D721Med (cell line): ENCODE data around the gene FAM237A.

Experiments
- DNase-seq: peaks from one replicate; pipeline ENCODE4 v3.0.0; 2011; ENCODE audit warnings: low spot score; ENCODE audit not compliant: insufficient read length
- FAIRE-seq: peaks from 2 replicates; lab custom pipeline; 2011; peaks lifted over from hg19 to GRCh38; lab: Jason Lieb, UNC
- TF ChIP-seq, protein P1 (sequence below): IDR thresholded peaks from 2 replicates; pipeline ENCODE4 v1.5.1; 2012; ENCODE audit warnings: mild to moderate bottlenecking, control low read depth; ENCODE audit not compliant: insufficient read depth; ENCODE audit errors: missing control alignments

Gene FAM237A

GRCh38 chr2:206615417-206616089, 26.7 kb upstream of the FAM237A start:
- FAIRE-seq (no peak), DNase-seq (no peak)
- TF ChIP-seq, protein P1, sequence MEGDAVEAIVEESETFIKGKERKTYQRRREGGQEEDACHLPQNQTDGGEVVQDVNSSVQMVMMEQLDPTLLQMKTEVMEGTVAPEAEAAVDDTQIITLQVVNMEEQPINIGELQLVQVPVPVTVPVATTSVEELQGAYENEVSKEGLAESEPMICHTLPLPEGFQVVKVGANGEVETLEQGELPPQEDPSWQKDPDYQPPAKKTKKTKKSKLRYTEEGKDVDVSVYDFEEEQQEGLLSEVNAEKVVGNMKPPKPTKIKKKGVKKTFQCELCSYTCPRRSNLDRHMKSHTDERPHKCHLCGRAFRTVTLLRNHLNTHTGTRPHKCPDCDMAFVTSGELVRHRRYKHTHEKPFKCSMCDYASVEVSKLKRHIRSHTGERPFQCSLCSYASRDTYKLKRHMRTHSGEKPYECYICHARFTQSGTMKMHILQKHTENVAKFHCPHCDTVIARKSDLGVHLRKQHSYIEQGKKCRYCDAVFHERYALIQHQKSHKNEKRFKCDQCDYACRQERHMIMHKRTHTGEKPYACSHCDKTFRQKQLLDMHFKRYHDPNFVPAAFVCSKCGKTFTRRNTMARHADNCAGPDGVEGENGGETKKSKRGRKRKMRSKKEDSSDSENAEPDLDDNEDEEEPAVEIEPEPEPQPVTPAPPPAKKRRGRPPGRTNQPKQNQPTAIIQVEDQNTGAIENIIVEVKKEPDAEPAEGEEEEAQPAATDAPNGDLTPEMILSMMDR: no peak

GRCh38 chr2:206616151-206616550, 26.1 kb upstream of the FAM237A start:
- DNase-seq (no peak), FAIRE-seq (no peak)
- TF ChIP-seq, protein P1: no peak

DNA sequence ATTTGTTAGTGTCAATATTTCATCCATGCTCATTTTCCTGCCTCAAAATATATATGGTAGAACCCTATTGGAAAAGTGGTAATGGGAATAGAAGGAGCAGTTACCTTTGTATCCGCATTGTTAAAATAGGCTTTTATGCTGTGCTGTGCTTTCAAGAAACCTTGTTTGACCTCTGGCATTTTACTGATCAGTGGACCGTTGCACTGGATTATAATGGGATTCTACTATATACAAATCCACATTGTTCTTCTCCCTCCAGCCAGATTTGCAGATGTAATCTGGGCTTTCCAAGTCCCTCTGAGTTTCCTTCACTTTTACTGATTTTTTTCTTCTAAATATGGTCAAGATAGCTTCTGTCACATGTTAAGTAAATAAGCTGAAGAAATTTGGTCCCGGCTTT, 23.3 kb upstream of the FAM237A start:
- no peak for DNase-seq
- no peak for FAIRE-seq
- TF ChIP-seq, protein P1: no peak

GRCh38 chr2:206626108-206626507, 16.2 kb upstream of the FAM237A start:
- DNase-seq: no peak
- FAIRE-seq: no peak
- TF ChIP-seq, protein P1: no peak

- DNase-seq (no peak), FAIRE-seq (no peak)
Observed at GRCh38 chr2:206627632-206628031, 14.7 kb upstream of the FAM237A start.

GRCh38 chr2:206631340-206631739, 10.9 kb upstream of the FAM237A start:
- DNase-seq (no peak), FAIRE-seq (no peak)
- TF ChIP-seq, protein P1: no peak

More at GRCh38 chr2:206627632-206628031, 14.7 kb upstream of the FAM237A start:
- TF ChIP-seq, protein P1: no peak

DNA sequence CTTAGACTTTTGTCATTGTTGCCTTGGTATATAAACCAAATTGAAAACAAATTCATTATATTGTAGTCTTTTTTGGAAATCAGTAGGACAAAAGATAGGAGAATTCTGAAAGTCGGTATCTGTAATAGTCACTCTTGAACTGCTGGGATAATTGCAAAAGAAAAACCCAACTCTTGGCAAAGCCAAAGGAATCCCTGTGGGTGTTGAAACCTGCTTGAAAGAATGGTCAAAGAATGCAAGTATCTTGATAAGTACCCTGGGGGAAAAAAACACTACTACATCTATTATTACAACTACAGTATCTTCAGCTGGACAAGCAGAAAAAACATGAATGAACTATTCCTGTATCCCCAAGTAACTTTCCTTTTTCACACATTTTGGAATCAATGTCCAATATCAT, 7.3 kb upstream of the FAM237A start:
- TF ChIP-seq, protein P1: no peak
- FAIRE-seq (no peak), DNase-seq (no peak)
